GM21390 (cell line): ENCODE results near the gene DDX25.
"Not testable (repeated sequence)": the region's sequence is repeated elsewhere in the genome, so short reads cannot be mapped to it uniquely, and the experiment has no call there.

Source experiments
- ATAC-seq: cut with Tn5 transposase; IDR thresholded peaks from one replicate; pipeline ENCODE4 v1.9.1; 2021; ENCODE audit not compliant: unreplicated experiment

The DDX25 gene

DNA sequence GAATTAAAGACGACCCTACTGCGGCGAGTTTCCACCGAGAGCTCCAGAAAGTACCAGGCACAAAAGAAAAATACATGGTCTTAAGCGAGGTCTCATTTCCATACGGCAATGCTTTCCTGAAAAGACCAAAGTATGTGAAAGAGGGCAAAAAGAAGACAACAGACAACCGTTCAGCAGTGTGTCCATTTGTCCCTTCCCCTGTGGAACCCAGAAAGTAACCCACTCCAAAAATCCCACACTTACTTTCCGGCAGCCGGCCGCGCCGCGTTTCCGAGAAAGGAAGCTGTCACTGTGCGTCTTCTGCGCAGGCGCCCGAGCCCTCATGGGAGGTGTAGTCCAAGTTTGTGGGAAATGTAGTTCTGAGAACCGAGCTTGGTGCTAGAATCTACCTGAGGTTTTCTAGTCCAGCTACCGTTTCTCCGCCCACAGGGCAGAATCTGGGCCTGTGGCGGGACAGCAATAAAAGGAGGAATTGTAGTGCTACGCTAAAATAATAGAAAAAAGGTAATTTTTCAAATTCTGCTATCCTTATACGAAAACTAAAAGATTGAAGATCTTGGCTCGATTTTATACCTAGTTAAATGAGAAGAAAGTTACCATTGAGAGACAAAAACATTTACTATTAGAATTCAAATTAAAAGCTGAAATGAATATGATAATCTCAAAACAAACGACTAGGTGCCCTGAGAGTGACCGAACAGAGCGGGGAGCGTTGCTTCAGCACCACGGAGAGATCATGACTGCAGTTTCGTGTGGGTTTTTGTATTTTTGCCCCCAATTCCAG is 1.2 kb upstream of the DDX25 start, which contains the start of gene PUS3:
Gene PUS3 (minus strand): TSS at position 280 of the 784 bp plus-strand sequence. CDS start 6,922 bp downstream, outside the sequence.
- ATAC-seq = peak; percentile 97

DNA sequence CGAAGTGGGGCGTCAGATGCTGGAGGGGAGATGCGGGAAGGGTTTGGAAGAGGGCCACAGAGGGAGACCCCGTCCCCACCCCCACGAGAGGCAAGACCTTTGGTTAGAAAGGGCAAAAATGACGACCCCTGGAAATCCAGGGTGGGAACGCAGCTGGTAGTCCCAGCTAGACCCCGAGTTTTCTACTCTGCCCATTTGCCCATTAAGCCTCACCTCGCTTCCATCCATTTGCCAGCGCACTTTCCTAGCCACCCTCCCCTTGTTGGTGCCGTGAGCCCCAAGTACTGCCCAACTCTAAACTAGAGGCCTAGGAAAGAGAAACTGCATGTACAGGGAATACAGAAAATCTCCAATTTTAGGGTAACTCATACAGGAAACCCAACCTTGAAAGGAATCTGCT is 370 bp downstream of the DDX25 start:
- ATAC-seq = no peak

DNA sequence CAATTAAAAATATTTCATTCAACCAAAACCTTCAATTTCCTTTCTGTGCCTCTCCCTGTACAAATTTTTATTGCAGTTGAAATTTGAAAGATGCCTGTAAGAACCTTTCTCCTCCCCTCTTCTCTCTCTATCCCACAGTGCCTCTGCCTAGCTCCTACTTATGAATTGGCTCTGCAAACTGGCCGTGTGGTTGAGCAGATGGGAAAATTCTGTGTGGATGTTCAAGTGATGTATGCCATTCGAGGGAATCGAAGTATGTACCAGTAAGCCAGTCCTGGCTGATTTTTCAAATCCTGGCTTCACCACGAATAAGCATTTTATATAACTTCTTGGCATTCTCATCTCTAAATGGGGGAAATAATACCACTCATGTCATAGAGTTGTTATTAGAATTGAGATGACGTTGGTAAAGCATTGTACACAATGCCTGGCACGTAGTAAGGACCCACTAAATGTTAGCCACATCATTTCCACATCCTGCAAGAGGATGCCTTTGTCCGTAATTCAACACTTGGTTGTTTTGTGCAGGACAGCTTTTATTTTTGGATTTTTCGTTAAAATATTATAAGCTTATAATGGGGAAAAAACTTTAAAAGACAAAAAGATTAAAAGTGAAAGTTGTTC is 6.0 kb downstream of the DDX25 start:
- ATAC-seq = no peak

DNA sequence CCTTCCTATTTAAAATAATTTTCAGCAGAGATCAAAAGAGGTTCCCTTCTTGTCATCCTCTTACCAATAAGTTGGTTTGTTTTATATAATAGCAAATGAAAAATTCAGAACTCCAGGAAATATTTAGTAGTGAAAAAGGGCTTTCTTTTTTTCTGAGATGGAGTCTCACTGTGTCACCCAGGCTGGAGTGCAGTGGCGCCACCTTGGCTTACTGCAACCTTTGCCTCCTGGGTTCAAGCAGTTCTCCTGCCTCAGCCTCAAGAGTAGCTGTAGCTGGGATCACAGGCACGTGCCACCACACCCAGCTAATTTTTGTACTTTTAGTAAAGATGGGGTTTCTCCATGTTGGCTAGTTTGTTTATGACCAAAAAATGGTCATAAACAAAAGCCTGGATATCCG is 10.3 kb downstream of the DDX25 start:
- ATAC-seq = not testable (repeated sequence)

DNA sequence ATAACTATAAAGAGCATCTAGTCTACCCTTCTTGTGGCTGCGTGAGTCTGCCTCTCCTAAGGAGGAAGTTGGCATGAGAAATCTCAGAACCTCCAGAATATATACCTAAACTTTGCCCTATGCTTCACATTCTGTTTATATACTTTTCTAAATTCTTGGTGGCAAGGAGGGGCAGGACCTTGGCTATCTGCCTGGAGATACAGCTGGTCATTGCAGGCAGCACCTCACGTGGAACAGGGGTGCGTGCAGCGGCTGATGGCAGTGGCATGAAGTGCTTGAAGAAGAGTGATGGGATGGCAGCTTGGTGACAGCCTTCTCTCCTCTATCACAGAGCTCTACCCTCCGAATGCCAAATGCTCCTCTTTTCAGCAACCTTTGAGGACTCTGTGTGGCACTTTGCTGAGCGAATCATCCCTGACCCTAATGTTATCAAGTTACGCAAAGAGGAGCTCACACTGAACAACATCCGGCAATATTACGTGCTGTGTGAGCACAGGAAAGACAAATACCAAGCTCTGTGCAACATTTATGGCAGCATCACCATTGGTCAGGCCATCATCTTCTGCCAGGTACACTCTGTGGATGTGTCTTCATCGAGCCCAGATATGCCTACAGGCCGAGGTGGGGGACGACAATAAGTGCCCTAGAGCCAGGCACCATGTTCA is 12.5 kb downstream of the DDX25 start:
- ATAC-seq = no peak

DNA sequence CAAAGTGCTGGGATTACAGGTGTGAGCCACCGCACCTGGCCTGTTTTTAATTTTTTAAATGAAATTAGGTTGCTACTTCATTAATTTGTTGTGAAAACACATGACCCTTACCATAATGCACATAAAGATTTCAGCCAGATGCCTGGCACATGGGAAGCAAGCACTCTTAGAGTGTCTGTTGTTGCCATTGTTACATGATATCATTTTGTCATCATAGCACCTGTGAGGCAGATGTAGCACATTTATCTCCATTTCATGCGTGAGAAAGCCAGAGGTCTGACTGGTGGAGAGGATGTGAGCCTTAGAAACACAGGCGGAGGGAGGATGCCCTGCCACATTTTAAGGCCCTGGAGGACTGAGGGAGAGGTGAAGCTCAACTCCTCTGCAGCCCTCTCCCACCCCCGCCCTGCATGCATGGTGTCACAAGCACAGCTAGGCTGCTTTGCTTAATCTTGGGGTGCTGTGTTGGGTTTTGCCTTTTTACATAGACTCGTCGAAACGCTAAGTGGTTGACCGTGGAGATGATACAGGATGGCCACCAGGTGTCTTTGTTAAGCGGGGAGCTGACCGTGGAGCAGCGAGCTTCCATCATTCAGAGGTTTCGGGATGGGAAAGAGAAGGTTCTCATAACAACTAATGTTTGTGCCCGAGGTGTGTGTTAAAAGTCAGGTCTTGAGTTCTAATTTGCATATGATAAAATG is 14.0 kb downstream of the DDX25 start:
- ATAC-seq = no peak

DNA sequence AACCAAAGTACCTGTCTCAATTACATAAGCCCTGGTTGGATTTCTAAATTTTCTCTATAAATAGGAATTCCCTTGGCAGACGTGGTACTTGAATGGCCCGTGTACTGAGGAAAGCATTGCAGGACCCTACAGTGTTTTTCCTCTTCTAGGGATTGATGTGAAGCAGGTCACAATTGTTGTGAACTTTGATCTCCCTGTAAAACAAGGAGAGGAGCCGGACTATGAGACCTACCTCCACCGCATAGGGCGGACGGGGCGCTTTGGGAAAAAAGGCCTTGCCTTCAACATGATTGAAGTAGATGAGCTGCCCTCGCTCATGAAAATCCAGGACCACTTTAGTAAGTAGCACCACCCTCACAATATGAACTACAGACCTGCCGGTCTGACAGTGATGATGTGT is 16.7 kb downstream of the DDX25 start:
- no peak for ATAC-seq

DNA sequence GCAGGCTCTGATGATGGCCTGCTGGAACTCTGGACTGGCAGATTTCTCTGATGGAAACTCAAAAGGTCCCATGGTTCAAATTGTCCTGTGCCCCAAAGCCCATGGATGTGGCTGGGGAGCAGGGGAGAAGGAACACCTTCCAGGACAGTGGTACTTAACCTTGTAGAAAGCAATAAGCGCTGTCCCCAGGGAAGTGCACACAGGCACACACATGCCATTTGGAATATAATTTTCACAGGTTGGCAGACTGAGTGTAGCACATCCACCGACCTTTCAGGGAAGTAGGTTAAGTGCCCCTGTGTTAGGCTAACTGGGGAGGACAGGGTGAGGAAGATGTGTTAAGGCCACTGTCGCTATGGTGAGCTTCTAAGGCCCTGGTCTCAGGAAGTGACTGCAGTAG is 17.8 kb downstream of the DDX25 start:
- ATAC-seq = no peak

DNA sequence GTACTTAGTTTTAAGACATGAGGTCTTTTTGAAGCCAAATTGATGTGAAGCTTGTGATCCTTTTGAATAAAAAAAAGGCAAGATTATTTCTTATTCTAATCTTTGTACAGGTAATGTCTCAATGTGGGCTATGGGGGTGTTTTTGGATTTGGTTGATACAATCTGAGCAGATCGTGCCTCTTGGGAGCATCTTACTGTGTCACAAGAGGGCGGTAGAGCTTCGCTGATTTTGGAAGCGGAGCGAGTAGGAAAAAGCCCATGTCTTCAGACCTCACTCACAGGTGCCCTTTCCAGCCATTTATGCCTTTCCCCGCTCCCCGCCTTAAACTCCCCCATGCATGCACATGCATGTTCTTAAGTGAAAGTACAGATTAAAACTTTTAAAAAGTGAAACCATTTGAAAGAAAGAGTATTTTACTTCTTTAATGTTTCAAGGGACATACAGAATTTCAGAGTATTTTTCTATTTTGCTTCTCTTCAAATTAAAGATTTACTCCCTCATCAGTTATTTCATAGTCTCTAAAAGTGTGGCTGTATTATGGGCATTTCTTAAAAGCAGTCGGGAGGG is 18.8 kb downstream of the DDX25 start:
- ATAC-seq = no peak

DNA sequence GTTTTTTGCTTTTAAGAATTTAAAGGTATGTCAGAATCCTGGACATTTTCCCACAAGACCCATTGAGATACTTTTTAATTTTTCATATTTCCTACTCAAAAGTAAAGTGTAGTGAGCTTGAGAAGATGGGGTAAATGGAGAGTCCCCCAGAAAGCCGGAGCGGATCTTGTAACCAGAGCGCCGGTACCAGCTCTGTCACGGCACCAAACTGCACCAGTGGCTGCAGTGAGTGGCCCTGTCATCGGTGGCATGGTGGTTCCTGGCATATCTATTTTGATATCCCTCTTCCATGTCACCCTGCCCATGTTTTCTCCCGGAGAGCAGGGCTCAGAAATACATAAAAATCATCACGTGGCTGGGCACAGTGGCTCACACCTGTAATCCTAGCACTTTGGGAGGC is 19.3 kb downstream of the DDX25 start:
- no peak for ATAC-seq

DNA sequence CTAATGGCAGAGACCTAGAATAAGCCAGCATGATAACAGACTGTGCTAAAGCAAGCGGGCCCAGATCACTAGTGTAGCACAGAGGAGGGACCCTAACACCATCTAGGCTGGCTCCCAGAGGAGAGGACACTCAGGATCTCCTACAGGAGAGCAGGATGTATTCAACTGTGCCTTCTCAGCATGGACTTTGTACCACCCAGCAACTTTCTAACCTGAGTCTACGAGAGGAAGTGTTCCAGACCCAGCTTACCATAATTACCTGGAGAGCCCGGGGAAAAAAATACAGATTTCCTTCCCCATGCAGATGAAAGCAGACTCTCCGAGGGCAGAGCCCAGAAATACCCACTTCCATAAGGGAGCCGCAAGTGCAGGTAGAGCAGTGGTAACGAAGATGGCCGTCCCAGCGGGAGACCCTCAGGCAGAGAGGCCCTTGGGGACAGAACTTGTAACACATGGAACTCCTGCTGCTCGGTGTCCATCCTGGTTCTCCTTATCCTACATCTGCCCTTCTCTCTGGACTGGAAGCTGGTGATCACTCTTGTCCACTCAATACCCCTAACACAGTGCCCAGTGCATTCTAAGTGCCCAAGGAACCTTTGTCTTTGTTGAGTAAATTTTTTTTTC is 20.2 kb downstream of the DDX25 start:
- no peak for ATAC-seq

DNA sequence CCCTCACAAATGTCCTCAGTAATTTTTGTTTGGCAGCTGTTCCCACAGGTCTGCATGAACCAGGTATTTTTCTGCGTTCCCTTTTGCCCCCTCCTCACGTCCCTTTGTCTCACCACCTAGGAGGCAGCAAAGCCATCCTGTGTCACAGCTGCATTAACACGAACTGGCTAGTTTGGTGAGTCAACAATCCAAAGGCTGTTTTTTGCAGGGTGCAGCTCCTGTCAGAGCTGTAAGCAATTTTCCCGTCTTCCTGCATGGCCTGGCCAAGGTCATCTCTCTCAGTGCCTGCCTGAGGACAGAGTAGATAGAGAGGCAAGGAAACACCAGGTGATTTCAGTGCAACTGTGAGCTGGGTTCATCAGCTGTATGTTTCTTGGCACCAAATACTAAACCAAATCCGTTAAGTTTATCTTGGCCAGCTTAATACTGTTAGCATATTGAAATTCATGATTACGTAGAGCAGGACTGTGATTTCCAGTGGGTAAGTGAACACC is 21.0 kb downstream of the DDX25 start:
- no peak for ATAC-seq

DNA sequence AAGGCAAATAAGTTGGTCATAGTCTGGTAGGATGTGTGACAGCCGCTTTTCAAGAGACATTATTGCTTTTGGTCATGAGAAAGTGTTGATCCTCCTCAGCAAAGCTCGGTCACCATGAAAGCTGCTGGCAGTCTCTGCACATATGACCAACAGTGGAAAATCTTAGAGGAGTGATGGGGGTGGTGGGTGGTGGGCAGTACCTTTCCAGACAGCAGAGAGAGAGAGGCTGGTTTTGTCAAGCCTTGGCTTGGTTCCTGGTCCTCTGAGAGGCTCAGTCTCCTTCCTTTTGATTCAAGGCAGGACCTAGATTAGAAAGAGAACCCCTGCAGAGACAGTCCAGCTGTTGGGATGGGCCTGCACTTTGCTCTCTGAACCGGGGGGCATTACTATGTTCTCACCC is 21.5 kb downstream of the DDX25 start:
- ATAC-seq = no peak

DNA sequence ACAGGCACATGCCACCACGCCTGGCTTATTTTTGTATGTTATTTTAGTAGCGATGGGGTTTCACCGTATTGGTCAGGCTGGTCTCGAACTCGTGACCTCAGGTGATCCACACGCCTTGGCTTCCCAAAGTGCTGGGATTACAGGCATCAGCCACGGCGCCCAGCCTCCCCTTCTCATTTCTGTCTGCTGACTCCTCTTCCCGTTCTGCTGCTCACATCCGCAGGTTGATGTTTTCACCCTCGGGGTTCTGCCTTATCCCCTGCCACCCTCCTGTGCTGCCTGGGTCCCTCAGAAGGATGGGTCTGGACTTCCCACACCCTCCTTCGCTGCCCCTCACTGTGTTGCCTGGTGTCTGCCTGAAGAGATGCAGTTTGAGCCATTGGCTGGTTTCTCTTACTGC is 22.4 kb downstream of the DDX25 start:
- ATAC-seq = no peak

DNA sequence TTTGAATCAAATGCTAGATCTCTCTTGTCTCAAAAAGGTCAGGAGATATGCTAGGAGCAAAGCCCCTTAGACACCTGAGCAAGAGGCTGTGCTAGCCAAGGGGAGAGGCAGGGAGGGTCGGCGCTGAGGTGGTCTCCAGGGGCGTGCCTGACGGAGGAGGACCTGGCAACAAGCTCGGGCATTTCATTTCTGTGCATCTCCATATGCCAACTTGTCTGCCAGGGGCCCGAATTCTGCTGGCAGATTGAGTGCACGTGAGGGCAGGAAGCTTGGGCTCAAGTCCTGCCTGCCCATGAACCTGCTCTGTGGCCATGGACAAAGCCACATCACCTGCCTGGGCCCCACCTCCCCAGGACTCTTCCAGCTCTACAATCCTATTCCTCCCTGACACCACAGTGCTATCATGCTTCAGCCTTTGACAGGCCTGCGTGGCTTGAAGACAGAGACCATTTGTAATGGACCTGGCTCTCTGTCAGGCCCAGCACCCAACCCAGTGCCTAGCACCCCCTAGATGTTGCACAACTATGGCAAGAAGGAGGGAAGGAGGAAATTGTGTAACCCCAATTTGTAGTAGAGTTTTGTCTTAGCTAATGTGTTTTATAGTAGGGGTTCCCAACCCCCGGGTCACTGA is 25.3 kb downstream of the DDX25 start:
- ATAC-seq = no peak

DNA sequence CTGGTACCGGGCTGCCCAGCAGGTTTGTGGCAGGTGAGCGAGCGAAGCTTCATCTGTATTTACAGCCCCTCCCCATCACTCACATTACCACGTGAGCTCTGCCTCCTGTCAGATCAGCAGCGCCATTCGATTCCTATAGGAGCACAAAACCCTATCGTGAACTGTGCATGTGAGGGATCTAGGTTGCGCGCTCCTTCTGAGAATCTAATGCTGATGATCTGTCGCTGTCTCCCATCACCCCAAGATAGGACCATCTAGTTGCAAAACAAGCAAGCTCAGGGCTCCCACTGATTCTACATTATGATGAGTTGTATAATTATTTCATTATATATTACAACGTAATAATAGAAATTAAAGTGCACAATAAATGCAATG is 25.8 kb downstream of the DDX25 start:
- no peak for ATAC-seq

DNA sequence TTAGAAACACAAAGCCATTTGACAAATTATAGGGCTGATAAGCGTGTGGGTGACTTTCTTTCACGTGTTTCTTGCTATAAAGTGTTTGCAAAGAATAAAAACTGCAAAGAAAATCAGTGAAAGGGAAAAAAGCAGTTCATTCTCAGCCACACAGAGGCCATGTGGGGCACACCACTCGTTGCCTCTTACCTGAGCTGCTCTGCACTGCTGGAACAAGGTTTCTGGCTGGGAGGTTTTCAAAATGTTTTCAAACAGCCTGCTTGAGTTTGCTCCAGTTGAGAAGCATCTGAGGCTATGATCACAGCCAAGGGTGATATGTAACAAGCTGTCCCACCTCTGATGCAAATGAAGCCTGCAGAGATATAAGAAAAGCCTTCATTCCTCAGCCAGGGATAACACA is 26.8 kb downstream of the DDX25 start:
- ATAC-seq = no peak

DNA sequence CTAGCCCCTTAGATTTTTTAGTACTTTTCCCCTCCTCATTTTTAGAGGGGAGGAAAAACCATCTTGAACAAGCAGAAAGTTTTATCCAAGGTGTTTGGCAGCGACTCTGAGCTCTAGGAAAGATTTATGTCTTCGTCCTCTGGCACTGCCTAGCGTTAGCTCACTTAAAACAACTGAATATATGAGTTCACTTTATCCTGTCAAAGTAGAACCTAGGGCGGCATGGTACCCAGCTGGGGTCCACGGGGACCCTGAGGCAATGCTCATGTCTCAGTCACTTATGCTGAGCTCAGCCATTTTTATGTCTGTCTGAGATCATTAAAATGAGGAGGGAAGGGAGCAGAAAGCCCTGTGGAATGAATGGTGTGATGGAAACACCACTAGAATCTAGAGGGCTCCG is 27.4 kb downstream of the DDX25 start:
- ATAC-seq = no peak

DNA sequence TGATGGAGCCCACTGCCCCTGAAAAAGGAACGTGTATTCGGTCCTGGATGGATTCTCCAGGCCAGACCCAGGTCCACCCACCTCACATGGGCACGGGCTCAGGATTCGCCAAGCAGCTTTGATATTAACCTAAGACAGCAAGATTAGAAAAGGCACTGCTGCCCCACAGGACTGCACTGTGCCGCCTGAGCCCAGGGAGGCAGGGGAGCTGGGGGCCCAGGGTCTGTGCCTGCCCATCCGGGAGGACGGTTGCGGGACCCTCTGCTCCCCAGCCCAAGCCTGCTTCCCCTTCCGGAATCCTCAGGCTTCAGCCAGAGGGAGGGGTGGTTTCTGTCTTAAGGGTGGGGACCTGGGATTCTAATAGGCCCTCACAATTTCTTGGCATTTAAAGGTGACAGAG is 28.0 kb downstream of the DDX25 start:
- ATAC-seq = no peak
